Measurements from ENCODE around the gene MVK. TPM values are rescaled to one million over a fixed set of nuclear protein-coding genes. Genes with fewer than 3 reads are reported as not detected.

MVK gene
- total and polyA plus RNA-seq, 4 donors = 34.9 to 50.3 (median 41.4) TPM

DNA sequence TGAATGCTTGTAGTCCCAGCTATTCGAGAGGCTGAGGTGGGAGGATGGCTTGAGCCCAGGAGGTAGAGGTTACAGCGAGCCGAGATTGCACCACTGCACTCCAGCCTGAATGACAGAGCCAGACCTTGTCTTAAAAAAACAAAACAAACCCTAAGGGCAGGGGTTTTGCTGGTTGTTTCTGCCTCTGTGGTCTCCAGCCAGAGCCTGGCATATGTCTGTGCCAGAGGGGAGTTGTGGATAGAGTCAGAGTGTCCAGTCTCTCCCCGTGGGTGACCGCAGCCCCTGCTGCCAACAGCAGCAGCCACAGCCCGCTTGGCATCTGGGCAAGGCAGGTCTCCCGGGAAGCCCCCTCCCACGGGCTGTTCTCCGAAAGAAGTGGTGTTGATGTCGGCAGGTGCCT lies 37.6 kb downstream of the MVK start:
- WGBS = 76% methylated on average over 10 of the region's 10 CpGs
- DNase-seq (ENCODE audit: low spot score) = no peak

DNA sequence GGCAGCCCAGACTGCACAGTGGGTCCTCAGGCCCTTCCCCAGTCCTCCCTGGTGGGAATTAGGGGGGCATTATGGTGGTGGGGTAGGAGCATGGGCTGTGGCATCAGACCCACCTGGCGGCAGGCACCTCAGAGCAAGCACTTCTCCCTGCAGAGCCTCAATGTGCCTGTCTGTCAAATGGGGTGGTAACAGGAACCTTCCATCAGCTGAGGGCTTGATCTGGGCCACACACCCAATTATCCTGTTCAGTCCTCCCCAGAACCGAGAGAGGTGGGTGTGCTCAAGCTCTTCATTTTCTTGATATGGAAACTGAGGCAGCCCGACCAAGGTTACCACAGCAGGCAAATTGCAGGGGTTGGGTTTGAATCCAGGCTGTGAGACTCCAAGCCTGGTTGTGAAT lies 38.4 kb downstream of the MVK start:
- Histone ChIP-seq H3K9ac (ENCODE audit: low read depth in 1 of 2, low read length in 2 of 2) (no peak overlapping the region), H3K27ac (ENCODE audit: low read depth in 1 of 2, low read length in 2 of 2) (no peak overlapping the region), H3K27me3 (ENCODE audit: control insufficient read depth in 4 of 4, insufficient read depth in 4 of 4, low read length in 3 of 4) (no peaks in the 10 kb centered on the region), H3K36me3 (ENCODE audit: control insufficient read depth in 4 of 4, insufficient read depth in 3 of 4, low read depth in 1 of 4, low read length in 3 of 4) (no peaks in the 10 kb centered on the region), H3K9me3 (ENCODE audit: control insufficient read depth in 4 of 4, low read length in 3 of 4) (no peaks in the 10 kb centered on the region), H3K4me1 (ENCODE audit: control insufficient read depth in 4 of 4, insufficient read depth in 4 of 4, low read length in 3 of 4) (peaks cover 3 to 13% (median 9%) of the 10 kb centered on the region in 4 donors), H3K4me3 (ENCODE audit: low read depth in 1 of 3, low read length in 3 of 3) (no peak overlapping the region)
- DNase-seq (ENCODE audit: low spot score) = no peak
- WGBS = 94% methylated on average over 3 of the region's 3 CpGs
- TF ChIP-seq SP1 (IDR thresholded peaks at IDR 0.05) (no peak), RXRA (IDR thresholded peaks at IDR 0.05) (no peak), HNF4G (IDR thresholded peaks at IDR 0.05) (no peak), FOXA2 (IDR thresholded peaks at IDR 0.05) (no peak), NR2F2 (IDR thresholded peaks at IDR 0.05) (no peak), YY1 (IDR thresholded peaks at IDR 0.05) (no peak), GABPA (IDR thresholded peaks at IDR 0.05 in 1 of 2, conservative IDR thresholded peaks at IDR 0.05 in 1 of 2) (no peak), TAF1 (conservative IDR thresholded peaks at IDR 0.05) (no peak), JUND (IDR thresholded peaks at IDR 0.05) (no peak), HNF4A (conservative IDR thresholded peaks at IDR 0.05) (no peak), RAD21 (IDR thresholded peaks at IDR 0.05) (no peak)
- TF ChIP-seq, protein P1, sequence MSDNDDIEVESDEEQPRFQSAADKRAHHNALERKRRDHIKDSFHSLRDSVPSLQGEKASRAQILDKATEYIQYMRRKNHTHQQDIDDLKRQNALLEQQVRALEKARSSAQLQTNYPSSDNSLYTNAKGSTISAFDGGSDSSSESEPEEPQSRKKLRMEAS (IDR thresholded peaks at IDR 0.05) = no peak
- TF ChIP-seq, protein P2, sequence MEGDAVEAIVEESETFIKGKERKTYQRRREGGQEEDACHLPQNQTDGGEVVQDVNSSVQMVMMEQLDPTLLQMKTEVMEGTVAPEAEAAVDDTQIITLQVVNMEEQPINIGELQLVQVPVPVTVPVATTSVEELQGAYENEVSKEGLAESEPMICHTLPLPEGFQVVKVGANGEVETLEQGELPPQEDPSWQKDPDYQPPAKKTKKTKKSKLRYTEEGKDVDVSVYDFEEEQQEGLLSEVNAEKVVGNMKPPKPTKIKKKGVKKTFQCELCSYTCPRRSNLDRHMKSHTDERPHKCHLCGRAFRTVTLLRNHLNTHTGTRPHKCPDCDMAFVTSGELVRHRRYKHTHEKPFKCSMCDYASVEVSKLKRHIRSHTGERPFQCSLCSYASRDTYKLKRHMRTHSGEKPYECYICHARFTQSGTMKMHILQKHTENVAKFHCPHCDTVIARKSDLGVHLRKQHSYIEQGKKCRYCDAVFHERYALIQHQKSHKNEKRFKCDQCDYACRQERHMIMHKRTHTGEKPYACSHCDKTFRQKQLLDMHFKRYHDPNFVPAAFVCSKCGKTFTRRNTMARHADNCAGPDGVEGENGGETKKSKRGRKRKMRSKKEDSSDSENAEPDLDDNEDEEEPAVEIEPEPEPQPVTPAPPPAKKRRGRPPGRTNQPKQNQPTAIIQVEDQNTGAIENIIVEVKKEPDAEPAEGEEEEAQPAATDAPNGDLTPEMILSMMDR (IDR thresholded peaks at IDR 0.05; ENCODE audit: low read depth, low read length, missing input control) = no peak

More for the DNA sequence above, 37.6 kb downstream of the MVK start:
- H3K4me3 ChIP-seq (ENCODE audit: low read depth in 1 of 3, low read length in 3 of 3) = no peak overlapping the region
- no peak overlapping the region for H3K27ac ChIP-seq (ENCODE audit: low read depth in 1 of 2, low read length in 2 of 2)
- TF ChIP-seq FOXA1 (IDR thresholded peaks at IDR 0.05) (no peak), GABPA (IDR thresholded peaks at IDR 0.05 in 1 of 2, conservative IDR thresholded peaks at IDR 0.05 in 1 of 2) (no peak), FOXA2 (IDR thresholded peaks at IDR 0.05) (no peak), NR2F2 (IDR thresholded peaks at IDR 0.05) (no peak), TAF1 (conservative IDR thresholded peaks at IDR 0.05) (no peak), HNF4A (conservative IDR thresholded peaks at IDR 0.05) (no peak), EGR1 (IDR thresholded peaks at IDR 0.05; ENCODE audit: low read depth in 2 of 2) (no peak)
- TF ChIP-seq, protein P3, sequence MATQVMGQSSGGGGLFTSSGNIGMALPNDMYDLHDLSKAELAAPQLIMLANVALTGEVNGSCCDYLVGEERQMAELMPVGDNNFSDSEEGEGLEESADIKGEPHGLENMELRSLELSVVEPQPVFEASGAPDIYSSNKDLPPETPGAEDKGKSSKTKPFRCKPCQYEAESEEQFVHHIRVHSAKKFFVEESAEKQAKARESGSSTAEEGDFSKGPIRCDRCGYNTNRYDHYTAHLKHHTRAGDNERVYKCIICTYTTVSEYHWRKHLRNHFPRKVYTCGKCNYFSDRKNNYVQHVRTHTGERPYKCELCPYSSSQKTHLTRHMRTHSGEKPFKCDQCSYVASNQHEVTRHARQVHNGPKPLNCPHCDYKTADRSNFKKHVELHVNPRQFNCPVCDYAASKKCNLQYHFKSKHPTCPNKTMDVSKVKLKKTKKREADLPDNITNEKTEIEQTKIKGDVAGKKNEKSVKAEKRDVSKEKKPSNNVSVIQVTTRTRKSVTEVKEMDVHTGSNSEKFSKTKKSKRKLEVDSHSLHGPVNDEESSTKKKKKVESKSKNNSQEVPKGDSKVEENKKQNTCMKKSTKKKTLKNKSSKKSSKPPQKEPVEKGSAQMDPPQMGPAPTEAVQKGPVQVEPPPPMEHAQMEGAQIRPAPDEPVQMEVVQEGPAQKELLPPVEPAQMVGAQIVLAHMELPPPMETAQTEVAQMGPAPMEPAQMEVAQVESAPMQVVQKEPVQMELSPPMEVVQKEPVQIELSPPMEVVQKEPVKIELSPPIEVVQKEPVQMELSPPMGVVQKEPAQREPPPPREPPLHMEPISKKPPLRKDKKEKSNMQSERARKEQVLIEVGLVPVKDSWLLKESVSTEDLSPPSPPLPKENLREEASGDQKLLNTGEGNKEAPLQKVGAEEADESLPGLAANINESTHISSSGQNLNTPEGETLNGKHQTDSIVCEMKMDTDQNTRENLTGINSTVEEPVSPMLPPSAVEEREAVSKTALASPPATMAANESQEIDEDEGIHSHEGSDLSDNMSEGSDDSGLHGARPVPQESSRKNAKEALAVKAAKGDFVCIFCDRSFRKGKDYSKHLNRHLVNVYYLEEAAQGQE (IDR thresholded peaks at IDR 0.05) = no peak
- TF ChIP-seq, protein P4, sequence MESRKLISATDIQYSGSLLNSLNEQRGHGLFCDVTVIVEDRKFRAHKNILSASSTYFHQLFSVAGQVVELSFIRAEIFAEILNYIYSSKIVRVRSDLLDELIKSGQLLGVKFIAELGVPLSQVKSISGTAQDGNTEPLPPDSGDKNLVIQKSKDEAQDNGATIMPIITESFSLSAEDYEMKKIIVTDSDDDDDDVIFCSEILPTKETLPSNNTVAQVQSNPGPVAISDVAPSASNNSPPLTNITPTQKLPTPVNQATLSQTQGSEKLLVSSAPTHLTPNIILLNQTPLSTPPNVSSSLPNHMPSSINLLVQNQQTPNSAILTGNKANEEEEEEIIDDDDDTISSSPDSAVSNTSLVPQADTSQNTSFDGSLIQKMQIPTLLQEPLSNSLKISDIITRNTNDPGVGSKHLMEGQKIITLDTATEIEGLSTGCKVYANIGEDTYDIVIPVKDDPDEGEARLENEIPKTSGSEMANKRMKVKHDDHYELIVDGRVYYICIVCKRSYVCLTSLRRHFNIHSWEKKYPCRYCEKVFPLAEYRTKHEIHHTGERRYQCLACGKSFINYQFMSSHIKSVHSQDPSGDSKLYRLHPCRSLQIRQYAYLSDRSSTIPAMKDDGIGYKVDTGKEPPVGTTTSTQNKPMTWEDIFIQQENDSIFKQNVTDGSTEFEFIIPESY (IDR thresholded peaks at IDR 0.05) = no peak
- TF ChIP-seq, protein P5, sequence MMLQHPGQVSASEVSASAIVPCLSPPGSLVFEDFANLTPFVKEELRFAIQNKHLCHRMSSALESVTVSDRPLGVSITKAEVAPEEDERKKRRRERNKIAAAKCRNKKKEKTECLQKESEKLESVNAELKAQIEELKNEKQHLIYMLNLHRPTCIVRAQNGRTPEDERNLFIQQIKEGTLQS (IDR thresholded peaks at IDR 0.05) = no peak
- H3K9ac ChIP-seq (ENCODE audit: low read depth in 1 of 2, low read length in 2 of 2) = no peak overlapping the region
- peaks cover 3 to 11% (median 9%) of the 10 kb centered on the region in 4 donors for H3K4me1 ChIP-seq (ENCODE audit: control insufficient read depth in 4 of 4, insufficient read depth in 4 of 4, low read length in 3 of 4)
- H3K9me3 ChIP-seq (ENCODE audit: control insufficient read depth in 4 of 4, low read length in 3 of 4) = no peaks in the 10 kb centered on the region
- H3K36me3 ChIP-seq (ENCODE audit: control insufficient read depth in 4 of 4, insufficient read depth in 3 of 4, low read depth in 1 of 4, low read length in 3 of 4) = no peaks in the 10 kb centered on the region
- no peaks in the 10 kb centered on the region for H3K27me3 ChIP-seq (ENCODE audit: control insufficient read depth in 4 of 4, insufficient read depth in 4 of 4, low read length in 3 of 4)

Data from liver (tissue), 9 donors.